NCI-H2107 (cell line): ENCODE results near the gene MAMDC2.

Experiments
- DNase-seq: peaks from one replicate; lab custom pipeline; 2025; lab: John Stamatoyannopoulos, UW

MAMDC2 gene

GRCh38 chr9:70135176-70135575, 91.5 kb downstream of the MAMDC2 start:
- DNase-seq: no peak

- DNase-seq: no peak
Measured at GRCh38 chr9:70136632-70137031, 93.0 kb downstream of the MAMDC2 start.

GRCh38 chr9:70137577-70137976, 93.9 kb downstream of the MAMDC2 start:
- no peak for DNase-seq

GRCh38 chr9:70142101-70142500, 98.5 kb downstream of the MAMDC2 start:
- DNase-seq: no peak

GRCh38 chr9:70143394-70144130, 99.9 kb downstream of the MAMDC2 start:
- DNase-seq: no peak

GRCh38 chr9:70144131-70144503, 100.5 kb downstream of the MAMDC2 start:
- DNase-seq: no peak

- no peak for DNase-seq
Measured at GRCh38 chr9:70145981-70146380, 102.3 kb downstream of the MAMDC2 start.

- DNase-seq: no peak
Measured at GRCh38 chr9:70147196-70147595, 103.5 kb downstream of the MAMDC2 start.

GRCh38 chr9:70147651-70148050, 104.0 kb downstream of the MAMDC2 start:
- DNase-seq: no peak

GRCh38 chr9:70152350-70152749, 108.7 kb downstream of the MAMDC2 start:
- no peak for DNase-seq

- no peak for DNase-seq
Measured at GRCh38 chr9:70156729-70157128, 113.1 kb downstream of the MAMDC2 start.

GRCh38 chr9:70159630-70160029, 116.0 kb downstream of the MAMDC2 start:
- no peak for DNase-seq

GRCh38 chr9:70160686-70161600, 117.3 kb downstream of the MAMDC2 start:
- DNase-seq: no peak

- no peak for DNase-seq
Measured at GRCh38 chr9:70165006-70165602, 121.5 kb downstream of the MAMDC2 start.

GRCh38 chr9:70168521-70168920, 124.9 kb downstream of the MAMDC2 start:
- DNase-seq: no peak

- DNase-seq: no peak
Measured at GRCh38 chr9:70169222-70169621, 125.6 kb downstream of the MAMDC2 start.

GRCh38 chr9:70170151-70170790, 126.6 kb downstream of the MAMDC2 start:
- DNase-seq: no peak

GRCh38 chr9:70172532-70172931, 128.9 kb downstream of the MAMDC2 start:
- DNase-seq: no peak

GRCh38 chr9:70177121-70177520, 133.5 kb downstream of the MAMDC2 start:
- no peak for DNase-seq

GRCh38 chr9:70192707-70193106, 149.1 kb downstream of the MAMDC2 start:
- DNase-seq: no peak

GRCh38 chr9:70195456-70195855, 151.8 kb downstream of the MAMDC2 start:
- no peak for DNase-seq
